HG03064 (cell line): ENCODE results near the gene FOXO1.

ENCODE experiments used
- ATAC-seq: cut with Tn5 transposase; IDR thresholded peaks from one replicate; pipeline ENCODE4 v1.9.1; 2021; ENCODE audit warnings: low read depth; ENCODE audit not compliant: unreplicated experiment

Gene FOXO1

GRCh38 chr13:40640202-40640601, 26.2 kb downstream of the FOXO1 start:
- ATAC-seq, result no peak

GRCh38 chr13:40639221-40639681, 27.2 kb downstream of the FOXO1 start:
- ATAC-seq, result no peak

GRCh38 chr13:40637643-40638042, 28.8 kb downstream of the FOXO1 start:
- no peak for ATAC-seq

- ATAC-seq, result no peak
These were observed 31.0 kb downstream of the FOXO1 start for GRCh38 chr13:40635315-40635995.

GRCh38 chr13:40632915-40633314, 33.5 kb downstream of the FOXO1 start:
- no peak for ATAC-seq

- peak; percentile 40 for ATAC-seq
These were observed 34.8 kb downstream of the FOXO1 start for GRCh38 chr13:40631605-40632004.

GRCh38 chr13:40629678-40630384, 36.6 kb downstream of the FOXO1 start:
- ATAC-seq, result peak; percentile 83

GRCh38 chr13:40626977-40627376, 39.5 kb downstream of the FOXO1 start:
- no peak for ATAC-seq

GRCh38 chr13:40626561-40626960, 39.9 kb downstream of the FOXO1 start:
- no peak for ATAC-seq

GRCh38 chr13:40624986-40625385, 41.5 kb downstream of the FOXO1 start:
- no peak for ATAC-seq

- ATAC-seq, result no peak
These were observed 42.1 kb downstream of the FOXO1 start for GRCh38 chr13:40624383-40624782.

- no peak for ATAC-seq
These were observed 43.7 kb downstream of the FOXO1 start for GRCh38 chr13:40622761-40623160.

GRCh38 chr13:40622246-40622645, 44.2 kb downstream of the FOXO1 start:
- ATAC-seq, result no peak

GRCh38 chr13:40619479-40619814, 47.0 kb downstream of the FOXO1 start:
- no peak for ATAC-seq

GRCh38 chr13:40618581-40619478, 47.6 kb downstream of the FOXO1 start:
- ATAC-seq, result no peak

- ATAC-seq, result no peak
These were observed 48.6 kb downstream of the FOXO1 start for GRCh38 chr13:40617801-40618356.

GRCh38 chr13:40615619-40616018, 50.8 kb downstream of the FOXO1 start:
- ATAC-seq, result no peak

GRCh38 chr13:40613914-40614313, 52.5 kb downstream of the FOXO1 start:
- ATAC-seq, result no peak

- peak; percentile 93 for ATAC-seq
These were observed 53.1 kb downstream of the FOXO1 start for GRCh38 chr13:40613192-40613818.

- ATAC-seq, result no peak
These were observed 54.4 kb downstream of the FOXO1 start for GRCh38 chr13:40612041-40612440.
